Activated CD4-positive, alpha-beta T cell treated with anti-CD3 and anti-CD28 coated beads, Interleukin-2, amount 50 U/mL, for 48 hours (primary cell): ENCODE results near the gene CLOCK.

Experiments
- DNase-seq, 2 experiments: peaks; one replicate each; pipeline ENCODE4 v3.0.0-alpha.2; 2020

Gene CLOCK

GRCh38 chr4:55409468-55410171, 137.1 kb downstream of the CLOCK start:
- DNase-seq: no peak

- DNase-seq: no peak
These were observed 138.9 kb downstream of the CLOCK start for GRCh38 chr4:55407764-55408163.

- no peak for DNase-seq
These were observed 139.6 kb downstream of the CLOCK start for GRCh38 chr4:55407119-55407518.

- DNase-seq: no peak
These were observed 140.2 kb downstream of the CLOCK start for GRCh38 chr4:55406545-55406944.

GRCh38 chr4:55405073-55405472, 141.6 kb downstream of the CLOCK start:
- no peak for DNase-seq

- no peak for DNase-seq
These were observed 147.1 kb downstream of the CLOCK start for GRCh38 chr4:55399581-55399980.

- no peak for DNase-seq
These were observed 147.7 kb downstream of the CLOCK start for GRCh38 chr4:55398966-55399365.

GRCh38 chr4:55398461-55398860, 148.2 kb downstream of the CLOCK start:
- no peak for DNase-seq

- no peak for DNase-seq
These were observed 149.0 kb downstream of the CLOCK start for GRCh38 chr4:55397520-55398321.

- DNase-seq: no peak
These were observed 149.6 kb downstream of the CLOCK start for GRCh38 chr4:55397126-55397436.

GRCh38 chr4:55396308-55397125, 150.2 kb downstream of the CLOCK start:
- peak; percentile 38 for DNase-seq

- peak; percentile 89 to 92 for DNase-seq
These were observed 151.0 kb downstream of the CLOCK start, which contains the start of gene TMEM165 for GRCh38 chr4:55395529-55396307. TMEM165 (plus strand) TSS chr4:55395957; CDS start chr4:55396190, 233 bp downstream.

- no peak for DNase-seq
These were observed 151.5 kb downstream of the CLOCK start for GRCh38 chr4:55395218-55395528.

- no peak for DNase-seq
These were observed 153.0 kb downstream of the CLOCK start for GRCh38 chr4:55393461-55394320.

GRCh38 chr4:55386840-55387239, 159.9 kb downstream of the CLOCK start:
- DNase-seq: no peak

- no peak for DNase-seq
These were observed 160.6 kb downstream of the CLOCK start for GRCh38 chr4:55386073-55386472.

- DNase-seq: no peak
These were observed 161.5 kb downstream of the CLOCK start for GRCh38 chr4:55385201-55385649.

GRCh38 chr4:55382488-55383003, 164.2 kb downstream of the CLOCK start:
- DNase-seq: no peak

- no peak for DNase-seq
These were observed 165.2 kb downstream of the CLOCK start for GRCh38 chr4:55381502-55381901.

GRCh38 chr4:55380576-55380975, 166.1 kb downstream of the CLOCK start:
- no peak for DNase-seq
